ENCODE data around the gene BSN.

Gene BSN

GRCh38 chr3:49530231-49530630 is 24.0 kb upstream of the BSN start:
- TF ChIP-seq ZNF10 (tag by site-specific recombination; IDR thresholded peaks at IDR 0.05): no peak
- TF ChIP-seq IKZF3 (tag by site-specific recombination; IDR thresholded peaks at IDR 0.05): no peak
- TF ChIP-seq ZXDB (tag by site-specific recombination; IDR thresholded peaks at IDR 0.05): no peak
- TF ChIP-seq ZNF561 (tag by site-specific recombination; IDR thresholded peaks at IDR 0.05; ENCODE audit: borderline replicate concordance): no peak
- TF ChIP-seq ZBTB17 (tag by site-specific recombination; IDR thresholded peaks at IDR 0.05): no peak
- TF ChIP-seq ZNF184 (tag by site-specific recombination; IDR thresholded peaks at IDR 0.05): no peak
- TF ChIP-seq ZNF324 (tag by site-specific recombination; IDR thresholded peaks at IDR 0.05): no peak
- TF ChIP-seq ZNF416 (tag by site-specific recombination; IDR thresholded peaks at IDR 0.05): no peak
- TF ChIP-seq ZNF350 (tag by site-specific recombination; IDR thresholded peaks at IDR 0.05): no peak
- no peak for TF ChIP-seq ZNF266 (tag by site-specific recombination; IDR thresholded peaks at IDR 0.05; ENCODE audit: low read depth)
- no peak for TF ChIP-seq ZNF660 (tag by site-specific recombination; IDR thresholded peaks at IDR 0.05)
- no peak for TF ChIP-seq ZNF169 (tag by site-specific recombination; IDR thresholded peaks at IDR 0.05)
- TF ChIP-seq ZFP41 (tag by site-specific recombination; IDR thresholded peaks at IDR 0.05; ENCODE audit: borderline replicate concordance): no peak
- no peak for TF ChIP-seq MYNN (tag by site-specific recombination; IDR thresholded peaks at IDR 0.05; ENCODE audit: borderline replicate concordance)
- Histone ChIP-seq H3K36me3 (ENCODE audit: control insufficient read depth in 2 of 2, insufficient read depth in 1 of 2, low read length in 2 of 2) (peaks cover 0 to 47% of the 10 kb centered on the region in 2 experiments; a peak in 1 of 3 replicates), H3K4me1 (ENCODE audit: control insufficient read depth, insufficient read depth, low read length) (no peaks in the 10 kb centered on the region), H3K9me3 (ENCODE audit: control insufficient read depth, insufficient read depth, low read depth, low read length) (no peaks in the 10 kb centered on the region), H3K4me3 (ENCODE audit: low read depth, low read length) (no peak overlapping the region), H3K27ac (ENCODE audit: extremely low read depth, low read depth, low read length) (no peak overlapping the region)
- ChIA-PET POLR2A (no interaction called here), CTCF (interaction anchor here (0.6 to 0.7 kb wide), 2 partner anchors 37 to 139 kb away, joined by 3 read pairs; no protein-coding TSS in a partner anchor)

- H3K9me3 ChIP-seq (ENCODE audit: control insufficient read depth, insufficient read depth, low read depth, low read length): no peaks in the 10 kb centered on the region
Measured at GRCh38 chr3:49530701-49531100, 23.6 kb upstream of the BSN start.

GRCh38 chr3:49531218-49531617 is 23.1 kb upstream of the BSN start:
- TF ChIP-seq, protein P1, sequence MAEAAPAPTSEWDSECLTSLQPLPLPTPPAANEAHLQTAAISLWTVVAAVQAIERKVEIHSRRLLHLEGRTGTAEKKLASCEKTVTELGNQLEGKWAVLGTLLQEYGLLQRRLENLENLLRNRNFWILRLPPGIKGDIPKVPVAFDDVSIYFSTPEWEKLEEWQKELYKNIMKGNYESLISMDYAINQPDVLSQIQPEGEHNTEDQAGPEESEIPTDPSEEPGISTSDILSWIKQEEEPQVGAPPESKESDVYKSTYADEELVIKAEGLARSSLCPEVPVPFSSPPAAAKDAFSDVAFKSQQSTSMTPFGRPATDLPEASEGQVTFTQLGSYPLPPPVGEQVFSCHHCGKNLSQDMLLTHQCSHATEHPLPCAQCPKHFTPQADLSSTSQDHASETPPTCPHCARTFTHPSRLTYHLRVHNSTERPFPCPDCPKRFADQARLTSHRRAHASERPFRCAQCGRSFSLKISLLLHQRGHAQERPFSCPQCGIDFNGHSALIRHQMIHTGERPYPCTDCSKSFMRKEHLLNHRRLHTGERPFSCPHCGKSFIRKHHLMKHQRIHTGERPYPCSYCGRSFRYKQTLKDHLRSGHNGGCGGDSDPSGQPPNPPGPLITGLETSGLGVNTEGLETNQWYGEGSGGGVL (tag by site-specific recombination; IDR thresholded peaks at IDR 0.05): no peak
- TF ChIP-seq ZNF501 (tag by site-specific recombination; IDR thresholded peaks at IDR 0.05): no peak
- TF ChIP-seq ZNF433 (tag by site-specific recombination; IDR thresholded peaks at IDR 0.05; ENCODE audit: low read depth): no peak
- no peak for TF ChIP-seq ZFHX2 (tag by site-specific recombination; conservative IDR thresholded peaks at IDR 0.05)
- TF ChIP-seq ZNF626 (tag by site-specific recombination; IDR thresholded peaks at IDR 0.05): no peak
- TF ChIP-seq KLF8 (tag by site-specific recombination; IDR thresholded peaks at IDR 0.05): no peak
- TF ChIP-seq ZBTB20 (tag by site-specific recombination; IDR thresholded peaks at IDR 0.05): no peak
- TF ChIP-seq, protein P2, sequence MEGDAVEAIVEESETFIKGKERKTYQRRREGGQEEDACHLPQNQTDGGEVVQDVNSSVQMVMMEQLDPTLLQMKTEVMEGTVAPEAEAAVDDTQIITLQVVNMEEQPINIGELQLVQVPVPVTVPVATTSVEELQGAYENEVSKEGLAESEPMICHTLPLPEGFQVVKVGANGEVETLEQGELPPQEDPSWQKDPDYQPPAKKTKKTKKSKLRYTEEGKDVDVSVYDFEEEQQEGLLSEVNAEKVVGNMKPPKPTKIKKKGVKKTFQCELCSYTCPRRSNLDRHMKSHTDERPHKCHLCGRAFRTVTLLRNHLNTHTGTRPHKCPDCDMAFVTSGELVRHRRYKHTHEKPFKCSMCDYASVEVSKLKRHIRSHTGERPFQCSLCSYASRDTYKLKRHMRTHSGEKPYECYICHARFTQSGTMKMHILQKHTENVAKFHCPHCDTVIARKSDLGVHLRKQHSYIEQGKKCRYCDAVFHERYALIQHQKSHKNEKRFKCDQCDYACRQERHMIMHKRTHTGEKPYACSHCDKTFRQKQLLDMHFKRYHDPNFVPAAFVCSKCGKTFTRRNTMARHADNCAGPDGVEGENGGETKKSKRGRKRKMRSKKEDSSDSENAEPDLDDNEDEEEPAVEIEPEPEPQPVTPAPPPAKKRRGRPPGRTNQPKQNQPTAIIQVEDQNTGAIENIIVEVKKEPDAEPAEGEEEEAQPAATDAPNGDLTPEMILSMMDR (tag by site-specific recombination; IDR thresholded peaks at IDR 0.05): no peak
- Histone ChIP-seq H3K27ac (ENCODE audit: extremely low read depth, low read depth, low read length) (no peak overlapping the region), H3K36me3 (ENCODE audit: control insufficient read depth in 2 of 2, insufficient read depth in 1 of 2, low read length in 2 of 2) (peaks cover 0 to 47% of the 10 kb centered on the region in 2 experiments; a peak in 1 of 3 replicates), H3K4me1 (ENCODE audit: control insufficient read depth, insufficient read depth, low read length) (no peaks in the 10 kb centered on the region), H3K9me3 (ENCODE audit: control insufficient read depth, insufficient read depth, low read depth, low read length) (no peaks in the 10 kb centered on the region), H3K4me3 (ENCODE audit: low read depth, low read length) (no peak overlapping the region)
- ChIA-PET POLR2A (no interaction called here), CTCF (interaction anchor here (0.6 kb wide), 1 partner anchor 1856 kb away, joined by 3 read pairs; no protein-coding TSS in a partner anchor)

More at GRCh38 chr3:49530701-49531100, 23.6 kb upstream of the BSN start:
- Histone ChIP-seq H3K4me3 (ENCODE audit: low read depth, low read length) (no peak overlapping the region), H3K27ac (ENCODE audit: extremely low read depth, low read depth, low read length) (no peak overlapping the region), H3K36me3 (ENCODE audit: control insufficient read depth in 2 of 2, insufficient read depth in 1 of 2, low read length in 2 of 2) (peaks cover 0 to 47% of the 10 kb centered on the region in 2 experiments; a peak in 1 of 3 replicates), H3K4me1 (ENCODE audit: control insufficient read depth, insufficient read depth, low read length) (no peaks in the 10 kb centered on the region)
- TF ChIP-seq GLIS1 (tag by site-specific recombination; IDR thresholded peaks at IDR 0.05) (peak; percentile 49; the same call in 1 of the 2 replicates), ZNF302 (tag by site-specific recombination; IDR thresholded peaks at IDR 0.05; ENCODE audit: low read depth) (no peak)
- POLR2A ChIA-PET: no interaction called here
- CTCF ChIA-PET: no interaction called here
